ENCODE results near the gene BCL11A. TPM values are rescaled to one million over a fixed set of nuclear protein-coding genes. Genes with fewer than 3 reads are reported as not detected.

The BCL11A gene
- total and polyA plus RNA-seq, 10 donors: 41.1 to 121 (median 84.0) TPM

- no peaks in the 10 kb centered on the region for H3K9me3 ChIP-seq
- H3K27ac ChIP-seq: peak overlapping the region in 4 of 8 donors; percentile 15 to 87 (median 24)
- DNase-seq: no peak
- no peaks in the 10 kb centered on the region for H3K27me3 ChIP-seq (replicated peaks in 1 of 7)
- H3K36me3 ChIP-seq: peaks cover 0 to 4% (median 0%) of the 10 kb centered on the region in 6 donors
- intact Hi-C loops (cut with DNase I; ENCODE audit: low total_unique reads): no loop called here
- WGBS, 5 donors: 76 to 95% (median 85%) methylated on average over 1 of the region's 1 CpG
- H3K4me3 ChIP-seq: no peak overlapping the region
- TF ChIP-seq POLR2AphosphoS5 (IDR thresholded peaks at IDR 0.05): no peak
- no peak for TF ChIP-seq CTCF (IDR thresholded peaks at IDR 0.05 in 8 of 11, conservative IDR thresholded peaks at IDR 0.05 in 3 of 11)
- no peak for TF ChIP-seq POLR2A (IDR thresholded peaks at IDR 0.05)
- peaks cover 0 to 99% (median 37%) of the 10 kb centered on the region in 6 donors for H3K4me1 ChIP-seq
Observed at GRCh38 chr2:60490441-60490840, 63.0 kb downstream of the BCL11A start.

- Histone ChIP-seq H3K27ac (peak overlapping the region in 4 of 8 donors; percentile 13 to 87 (median 28)), H3K36me3 (peaks cover 0 to 4% (median 0%) of the 10 kb centered on the region in 6 donors), H3K27me3 (replicated peaks in 1 of 7) (no peaks in the 10 kb centered on the region), H3K4me1 (peaks cover 0 to 100% (median 49%) of the 10 kb centered on the region in 6 donors), H3K4me3 (no peak overlapping the region), H3K9me3 (no peaks in the 10 kb centered on the region)
- WGBS, 5 donors: 74 to 92% (median 80%) methylated on average over 4 of the region's 4 CpGs
- DNase-seq: no peak
- TF ChIP-seq CTCF (IDR thresholded peaks at IDR 0.05 in 8 of 11, conservative IDR thresholded peaks at IDR 0.05 in 3 of 11) (no peak), POLR2AphosphoS5 (IDR thresholded peaks at IDR 0.05) (no peak), POLR2A (IDR thresholded peaks at IDR 0.05) (no peak)
- intact Hi-C loops (cut with DNase I; ENCODE audit: low total_unique reads): no loop called here
Observed at GRCh38 chr2:60489289-60489688, 64.2 kb downstream of the BCL11A start.

- H3K27me3 ChIP-seq (replicated peaks in 1 of 7): no peaks in the 10 kb centered on the region
- intact Hi-C loops (cut with DNase I; ENCODE audit: low total_unique reads): no loop called here
- H3K4me3 ChIP-seq: no peak overlapping the region
- H3K36me3 ChIP-seq: peaks cover 0 to 4% (median 0%) of the 10 kb centered on the region in 6 donors
- H3K4me1 ChIP-seq: peaks cover 3 to 100% (median 53%) of the 10 kb centered on the region in 6 donors
- no peak for DNase-seq
- H3K27ac ChIP-seq: peak overlapping the region in 4 of 8 donors; percentile 28 to 87 (median 38)
- H3K9me3 ChIP-seq: no peaks in the 10 kb centered on the region
- TF ChIP-seq POLR2AphosphoS5 (IDR thresholded peaks at IDR 0.05) (no peak), CTCF (IDR thresholded peaks at IDR 0.05 in 8 of 11, conservative IDR thresholded peaks at IDR 0.05 in 3 of 11) (no peak), POLR2A (IDR thresholded peaks at IDR 0.05) (no peak)
- 62 to 70% (median 64%) methylated on average over 3 of the region's 3 CpGs for WGBS, 5 donors
Observed at GRCh38 chr2:60488291-60488690, 65.2 kb downstream of the BCL11A start.

- no peaks in the 10 kb centered on the region for H3K27me3 ChIP-seq (replicated peaks in 1 of 7)
Observed at GRCh38 chr2:60487174-60487573, 66.3 kb downstream of the BCL11A start.

More at GRCh38 chr2:60487174-60487573, 66.3 kb downstream of the BCL11A start:
- H3K4me3 ChIP-seq: no peak overlapping the region
- no peak for DNase-seq
- H3K27ac ChIP-seq: peak overlapping the region in 2 of 8 donors; percentile 28 to 87
- intact Hi-C loops (cut with DNase I; ENCODE audit: low total_unique reads): no loop called here
- no peaks in the 10 kb centered on the region for H3K9me3 ChIP-seq
- H3K4me1 ChIP-seq: peaks cover 8 to 100% (median 62%) of the 10 kb centered on the region in 6 donors
- H3K36me3 ChIP-seq: peaks cover 0 to 4% (median 0%) of the 10 kb centered on the region in 6 donors
- TF ChIP-seq CTCF (IDR thresholded peaks at IDR 0.05 in 8 of 11, conservative IDR thresholded peaks at IDR 0.05 in 3 of 11) (no peak), POLR2AphosphoS5 (IDR thresholded peaks at IDR 0.05) (no peak), POLR2A (IDR thresholded peaks at IDR 0.05) (no peak)
- WGBS, 5 donors: 63 to 94% (median 79%) methylated on average over 5 of the region's 5 CpGs
